WTC11 (cell line): ENCODE measurements around the gene AFF3. TPM values are rescaled to one million over a fixed set of nuclear protein-coding genes. Genes with fewer than 3 reads are reported as not detected.
"Not testable (repeated sequence)": the region's sequence is repeated elsewhere in the genome, so short reads cannot be mapped to it uniquely, and the experiment has no call there.

Experiments used
- ATAC-seq: fragments of 200-7000 bp; cut with Tn5 transposase; 2 replicates; pipeline ENCODE4 v1.10.0; 2021; ENCODE audit warnings: mild to moderate bottlenecking, moderate library complexity
- CTCF ChIA-PET: fragments of 300-600 bp; sonication (Branson Sonifier 250); formaldehyde crosslinking; loops from one replicate; lab custom pipeline; 2021; ENCODE audit warnings: antibody characterized with exemption; lab: Charles Lee
- POLR2A ChIA-PET: fragments of 350-600 bp; sonication (Branson Sonifier 250); formaldehyde crosslinking; loops from one replicate; lab custom pipeline; 2021; ENCODE audit warnings: antibody characterized with exemption; lab: Charles Lee
- DNase-seq: peaks from one replicate; pipeline ENCODE4 v3.0.0; 2021; ENCODE audit warnings: low spot score
- H3K27ac Mint-ChIP-seq: 2 replicates; pipeline ENCODE4 v1.8.0; 2021; ENCODE audit warnings: mixed read lengths
- H3K27me3 Mint-ChIP-seq: 2 replicates; pipeline ENCODE4 v1.8.0; 2021; ENCODE audit warnings: low read depth, mild to moderate bottlenecking, moderate library complexity, mixed read lengths
- H3K36me3 Mint-ChIP-seq: 2 replicates; pipeline ENCODE4 v1.8.0; 2021; ENCODE audit warnings: mixed read lengths
- H3K4me1 Mint-ChIP-seq: 2 replicates; pipeline ENCODE4 v1.8.0; 2022; ENCODE audit warnings: mixed read lengths
- H3K4me3 Mint-ChIP-seq: 2 replicates; pipeline ENCODE4 v1.8.0; 2021; ENCODE audit warnings: mild to moderate bottlenecking, moderate library complexity, mixed read lengths
- H3K9me3 Mint-ChIP-seq: 2 replicates; pipeline ENCODE4 v1.8.0; 2021; ENCODE audit warnings: mixed read lengths
- FOXP1 ChIP-seq: sonication (generic); formaldehyde crosslinking; IDR thresholded peaks from 2 replicates; pipeline ENCODE4 v1.8.0; 2022; ENCODE audit warnings: missing genetic modification reagents, mild to moderate bottlenecking, moderate library complexity, borderline replicate concordance
- NFE2L1 ChIP-seq: sonication (generic); formaldehyde crosslinking; IDR thresholded peaks from 2 replicates; pipeline ENCODE4 v1.8.1; 2023; ENCODE audit warnings: missing genetic modification reagents
- PRRX2 ChIP-seq: fragments of 250-450 bp; sonication (Bioruptor Pico); IDR thresholded peaks from 2 replicates; pipeline ENCODE4 v1.8.0; 2021; ENCODE audit warnings: mild to moderate bottlenecking
- RELA ChIP-seq: sonication (generic); formaldehyde crosslinking; IDR thresholded peaks from 2 replicates; pipeline ENCODE4 v1.8.1; 2022; ENCODE audit warnings: missing genetic modification reagents, mild to moderate bottlenecking, borderline replicate concordance
- TEAD4 ChIP-seq: sonication (generic); formaldehyde crosslinking; IDR thresholded peaks from 2 replicates; pipeline ENCODE4 v1.8.0; 2022; ENCODE audit warnings: mild to moderate bottlenecking, missing genetic modification reagents
- ZNF138 ChIP-seq: sonication (generic); formaldehyde crosslinking; conservative IDR thresholded peaks from 2 replicates; pipeline ENCODE4 v1.8.1; 2022; ENCODE audit warnings: mild to moderate bottlenecking, moderate library complexity, missing genetic modification reagents
- ZNF317 ChIP-seq: sonication (generic); formaldehyde crosslinking; IDR thresholded peaks from 2 replicates; pipeline ENCODE4 v1.8.1; 2023; ENCODE audit warnings: low read depth, mild to moderate bottlenecking, moderate library complexity, missing genetic modification reagents, borderline replicate concordance
- total RNA-seq: library from RNA; stranded (reverse); gene quantifications from 3 replicates; pipeline ENCODE4 v1.2.3, GENCODE V29; 2021
- TF ChIP-seq, protein P1 (sequence below): fragments of 250-450 bp; sonication (Bioruptor Pico); conservative IDR thresholded peaks from 2 replicates; pipeline ENCODE4 v1.9.0; 2021; ENCODE audit warnings: mild to moderate bottlenecking
- TF ChIP-seq, protein P2 (sequence below): fragments of 250-450 bp; sonication (Bioruptor Pico); IDR thresholded peaks from 2 replicates; pipeline ENCODE4 v1.9.0; 2021; ENCODE audit warnings: mild to moderate bottlenecking, borderline replicate concordance
- TF ChIP-seq, protein P3 (sequence below): fragments of 200-600 bp; IDR thresholded peaks from 2 replicates; pipeline ENCODE4 v1.8.0; 2022; ENCODE audit warnings: antibody characterized with exemption
- TF ChIP-seq, protein P4 (sequence below): sonication (generic); formaldehyde crosslinking; IDR thresholded peaks from 2 replicates; pipeline ENCODE4 v1.8.0; 2023; ENCODE audit warnings: missing genetic modification reagents
- TF ChIP-seq, protein P5 (sequence below): sonication (generic); formaldehyde crosslinking; IDR thresholded peaks from 2 replicates; pipeline ENCODE4 v1.8.0; 2022; ENCODE audit warnings: mild to moderate bottlenecking, missing genetic modification reagents
- TF ChIP-seq, protein P6 (sequence below): sonication (generic); formaldehyde crosslinking; IDR thresholded peaks from 2 replicates; pipeline ENCODE4 v1.8.1; 2023; ENCODE audit warnings: mild to moderate bottlenecking, moderate library complexity, missing genetic modification reagents
- TF ChIP-seq, protein P7 (sequence below): sonication (generic); formaldehyde crosslinking; IDR thresholded peaks from 2 replicates; pipeline ENCODE4 v1.8.0; 2023; ENCODE audit warnings: missing genetic modification reagents, mild to moderate bottlenecking, borderline replicate concordance

Gene AFF3
- total RNA-seq, 1 experiment from 2014 or later = 1.2 TPM

DNA sequence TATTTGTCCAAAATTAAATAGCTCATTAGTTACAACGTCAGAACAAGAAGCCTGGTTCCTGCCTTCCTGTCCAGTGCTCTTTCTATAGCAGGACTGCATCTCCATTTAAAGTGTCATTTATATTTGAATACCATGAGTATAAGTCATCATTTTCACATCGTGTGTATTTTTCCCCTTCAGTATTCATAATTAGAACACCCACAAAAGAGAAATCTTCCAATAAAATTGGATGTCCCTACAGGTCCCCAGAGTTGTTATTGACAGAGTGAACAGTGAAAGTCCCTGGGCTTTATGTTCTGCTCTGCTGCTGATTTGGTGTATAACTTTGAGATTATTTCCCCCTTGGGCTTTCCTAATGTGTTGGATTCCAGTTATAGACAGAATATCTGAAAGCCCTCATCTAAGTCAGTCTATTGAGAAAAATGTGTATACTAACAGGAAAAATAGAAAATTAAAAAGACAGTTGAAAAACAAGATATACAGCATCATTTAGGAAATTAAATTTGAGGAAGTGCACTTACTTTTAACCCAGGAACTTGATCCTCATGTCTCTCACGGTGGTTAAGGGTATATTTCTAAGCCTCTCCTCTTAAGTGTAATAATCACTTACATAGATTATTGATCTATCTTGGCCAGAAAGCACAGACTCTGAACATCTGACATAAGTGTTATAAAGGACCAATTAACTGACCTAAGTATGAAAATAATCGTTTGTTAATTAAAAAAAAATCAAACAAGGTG is 637.4 kb downstream of the AFF3 start (continued):
- TF ChIP-seq, protein P1, sequence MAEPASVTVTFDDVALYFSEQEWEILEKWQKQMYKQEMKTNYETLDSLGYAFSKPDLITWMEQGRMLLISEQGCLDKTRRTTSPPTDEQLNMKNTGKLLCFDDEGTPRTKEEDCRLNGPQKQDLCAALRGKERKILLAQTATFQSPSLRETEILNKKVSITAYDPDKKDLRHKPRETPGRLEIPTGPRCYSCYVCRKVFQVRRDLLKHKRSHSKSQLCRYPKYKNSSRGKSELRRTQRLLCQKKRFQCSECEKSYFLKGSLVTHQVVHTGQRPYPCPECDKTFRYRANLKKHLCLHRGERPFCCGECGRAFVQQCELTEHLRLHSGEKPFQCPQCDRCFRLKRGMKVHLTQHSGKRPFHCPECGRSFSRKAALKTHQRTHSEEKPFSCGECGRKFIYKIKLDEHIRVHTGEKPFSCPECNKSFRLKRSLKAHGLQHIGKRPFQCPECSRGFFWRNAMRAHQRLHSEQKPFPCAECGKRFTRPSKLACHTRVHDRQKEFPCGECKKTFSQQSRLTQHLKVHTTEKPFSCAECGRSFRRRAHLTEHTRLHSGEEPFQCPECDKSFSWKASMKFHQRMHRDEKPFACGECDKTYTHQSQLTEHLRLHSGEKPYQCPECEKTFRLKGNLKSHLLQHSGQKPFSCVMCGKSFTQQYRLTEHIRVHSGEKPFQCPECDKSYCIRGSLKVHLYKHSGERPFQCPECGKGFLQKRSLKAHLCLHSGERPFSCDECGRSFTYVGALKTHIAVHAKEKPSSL = no peak
- TF ChIP-seq, protein P2, sequence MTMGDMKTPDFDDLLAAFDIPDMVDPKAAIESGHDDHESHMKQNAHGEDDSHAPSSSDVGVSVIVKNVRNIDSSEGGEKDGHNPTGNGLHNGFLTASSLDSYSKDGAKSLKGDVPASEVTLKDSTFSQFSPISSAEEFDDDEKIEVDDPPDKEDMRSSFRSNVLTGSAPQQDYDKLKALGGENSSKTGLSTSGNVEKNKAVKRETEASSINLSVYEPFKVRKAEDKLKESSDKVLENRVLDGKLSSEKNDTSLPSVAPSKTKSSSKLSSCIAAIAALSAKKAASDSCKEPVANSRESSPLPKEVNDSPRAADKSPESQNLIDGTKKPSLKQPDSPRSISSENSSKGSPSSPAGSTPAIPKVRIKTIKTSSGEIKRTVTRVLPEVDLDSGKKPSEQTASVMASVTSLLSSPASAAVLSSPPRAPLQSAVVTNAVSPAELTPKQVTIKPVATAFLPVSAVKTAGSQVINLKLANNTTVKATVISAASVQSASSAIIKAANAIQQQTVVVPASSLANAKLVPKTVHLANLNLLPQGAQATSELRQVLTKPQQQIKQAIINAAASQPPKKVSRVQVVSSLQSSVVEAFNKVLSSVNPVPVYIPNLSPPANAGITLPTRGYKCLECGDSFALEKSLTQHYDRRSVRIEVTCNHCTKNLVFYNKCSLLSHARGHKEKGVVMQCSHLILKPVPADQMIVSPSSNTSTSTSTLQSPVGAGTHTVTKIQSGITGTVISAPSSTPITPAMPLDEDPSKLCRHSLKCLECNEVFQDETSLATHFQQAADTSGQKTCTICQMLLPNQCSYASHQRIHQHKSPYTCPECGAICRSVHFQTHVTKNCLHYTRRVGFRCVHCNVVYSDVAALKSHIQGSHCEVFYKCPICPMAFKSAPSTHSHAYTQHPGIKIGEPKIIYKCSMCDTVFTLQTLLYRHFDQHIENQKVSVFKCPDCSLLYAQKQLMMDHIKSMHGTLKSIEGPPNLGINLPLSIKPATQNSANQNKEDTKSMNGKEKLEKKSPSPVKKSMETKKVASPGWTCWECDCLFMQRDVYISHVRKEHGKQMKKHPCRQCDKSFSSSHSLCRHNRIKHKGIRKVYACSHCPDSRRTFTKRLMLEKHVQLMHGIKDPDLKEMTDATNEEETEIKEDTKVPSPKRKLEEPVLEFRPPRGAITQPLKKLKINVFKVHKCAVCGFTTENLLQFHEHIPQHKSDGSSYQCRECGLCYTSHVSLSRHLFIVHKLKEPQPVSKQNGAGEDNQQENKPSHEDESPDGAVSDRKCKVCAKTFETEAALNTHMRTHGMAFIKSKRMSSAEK (CRISPR knock-in tag) = no peak
- no peak for TF ChIP-seq NFE2L1 (CRISPR knock-in tag)
- TF ChIP-seq, protein P3, sequence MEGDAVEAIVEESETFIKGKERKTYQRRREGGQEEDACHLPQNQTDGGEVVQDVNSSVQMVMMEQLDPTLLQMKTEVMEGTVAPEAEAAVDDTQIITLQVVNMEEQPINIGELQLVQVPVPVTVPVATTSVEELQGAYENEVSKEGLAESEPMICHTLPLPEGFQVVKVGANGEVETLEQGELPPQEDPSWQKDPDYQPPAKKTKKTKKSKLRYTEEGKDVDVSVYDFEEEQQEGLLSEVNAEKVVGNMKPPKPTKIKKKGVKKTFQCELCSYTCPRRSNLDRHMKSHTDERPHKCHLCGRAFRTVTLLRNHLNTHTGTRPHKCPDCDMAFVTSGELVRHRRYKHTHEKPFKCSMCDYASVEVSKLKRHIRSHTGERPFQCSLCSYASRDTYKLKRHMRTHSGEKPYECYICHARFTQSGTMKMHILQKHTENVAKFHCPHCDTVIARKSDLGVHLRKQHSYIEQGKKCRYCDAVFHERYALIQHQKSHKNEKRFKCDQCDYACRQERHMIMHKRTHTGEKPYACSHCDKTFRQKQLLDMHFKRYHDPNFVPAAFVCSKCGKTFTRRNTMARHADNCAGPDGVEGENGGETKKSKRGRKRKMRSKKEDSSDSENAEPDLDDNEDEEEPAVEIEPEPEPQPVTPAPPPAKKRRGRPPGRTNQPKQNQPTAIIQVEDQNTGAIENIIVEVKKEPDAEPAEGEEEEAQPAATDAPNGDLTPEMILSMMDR = no peak
- no peak for TF ChIP-seq ZNF317 (CRISPR knock-in tag)
- no peak for TF ChIP-seq PRRX2

DNA sequence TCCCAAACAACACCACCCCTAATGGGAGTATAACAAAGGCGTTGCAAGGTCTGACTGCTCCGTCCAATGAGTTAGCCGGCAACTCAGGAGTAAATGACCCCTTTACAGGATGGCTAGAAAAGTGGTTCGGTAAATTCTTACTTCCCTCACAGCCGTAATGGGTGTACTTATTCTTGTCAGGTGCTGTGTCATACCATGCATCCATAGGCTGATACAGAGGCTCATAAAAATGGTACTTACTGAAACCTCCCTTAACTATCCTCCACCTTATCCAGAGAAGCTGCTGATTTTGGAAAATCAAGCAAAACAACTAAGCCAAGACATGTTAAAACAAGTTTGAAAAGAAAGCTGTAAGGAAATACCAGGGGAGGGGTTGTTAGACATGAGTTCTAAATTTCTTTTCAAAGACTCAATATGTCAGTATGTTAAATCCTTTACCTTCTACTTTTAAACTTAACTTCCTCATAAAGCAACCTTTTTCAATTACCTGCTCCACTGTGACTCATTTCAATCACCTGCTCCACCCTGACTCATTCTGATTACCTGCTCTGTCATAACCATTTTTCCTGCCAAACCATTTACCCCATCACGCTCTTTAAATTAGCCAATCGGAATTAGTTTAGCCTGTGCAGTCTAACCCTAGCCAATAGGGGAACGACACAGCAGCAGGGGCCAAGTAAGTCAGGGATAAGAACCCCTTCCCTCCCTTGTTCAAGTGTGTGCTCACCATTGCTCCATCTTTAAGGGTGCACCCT is 638.6 kb downstream of the AFF3 start:
- H3K4me3 Mint-ChIP-seq, H3K27ac Mint-ChIP-seq, ATAC-seq, H3K27me3 Mint-ChIP-seq, DNase-seq, CTCF ChIA-PET, H3K36me3 Mint-ChIP-seq, POLR2A ChIA-PET, H3K9me3 Mint-ChIP-seq, H3K4me1 Mint-ChIP-seq: not testable (repeated sequence)

DNA sequence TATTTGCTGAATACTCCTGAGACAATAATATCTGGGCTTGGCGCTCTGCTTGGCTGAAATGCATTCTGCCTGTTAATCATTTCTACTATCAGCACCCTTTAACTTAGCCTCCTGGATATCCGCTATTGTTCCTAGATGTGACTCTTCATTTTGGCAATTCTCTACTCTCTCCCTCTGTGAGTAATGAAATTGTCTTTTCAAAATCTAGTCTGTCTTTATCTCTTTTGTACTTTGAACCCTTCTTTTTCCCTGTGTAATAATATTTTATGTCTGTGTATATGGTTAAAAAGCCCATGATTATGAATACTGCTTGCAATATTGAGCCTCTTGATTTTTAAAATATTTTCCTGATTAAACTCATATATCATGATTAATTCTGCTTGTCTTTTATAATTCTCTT is 646.4 kb downstream of the AFF3 start:
- DNase-seq (no peak), ATAC-seq (no peak)
- Mint-ChIP-seq H3K36me3 (peaks cover 3% of the 10 kb centered on the region; the same call in 1 of the 2 replicates), H3K27me3 (no peaks in the 10 kb centered on the region; the same call in 1 of the 2 replicates), H3K27ac (no peak overlapping the region), H3K9me3 (peaks cover 5% of the 10 kb centered on the region), H3K4me1 (peaks cover 23% of the 10 kb centered on the region), H3K4me3 (no peak overlapping the region)
- ChIA-PET CTCF (no interaction called here), POLR2A (no interaction called here)
- TF ChIP-seq, protein P4, sequence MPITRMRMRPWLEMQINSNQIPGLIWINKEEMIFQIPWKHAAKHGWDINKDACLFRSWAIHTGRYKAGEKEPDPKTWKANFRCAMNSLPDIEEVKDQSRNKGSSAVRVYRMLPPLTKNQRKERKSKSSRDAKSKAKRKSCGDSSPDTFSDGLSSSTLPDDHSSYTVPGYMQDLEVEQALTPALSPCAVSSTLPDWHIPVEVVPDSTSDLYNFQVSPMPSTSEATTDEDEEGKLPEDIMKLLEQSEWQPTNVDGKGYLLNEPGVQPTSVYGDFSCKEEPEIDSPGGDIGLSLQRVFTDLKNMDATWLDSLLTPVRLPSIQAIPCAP (CRISPR knock-in tag) = no peak
- TF ChIP-seq, protein P5, sequence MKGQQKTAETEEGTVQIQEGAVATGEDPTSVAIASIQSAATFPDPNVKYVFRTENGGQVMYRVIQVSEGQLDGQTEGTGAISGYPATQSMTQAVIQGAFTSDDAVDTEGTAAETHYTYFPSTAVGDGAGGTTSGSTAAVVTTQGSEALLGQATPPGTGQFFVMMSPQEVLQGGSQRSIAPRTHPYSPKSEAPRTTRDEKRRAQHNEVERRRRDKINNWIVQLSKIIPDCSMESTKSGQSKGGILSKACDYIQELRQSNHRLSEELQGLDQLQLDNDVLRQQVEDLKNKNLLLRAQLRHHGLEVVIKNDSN = no peak
- no peak for TF ChIP-seq ZNF138 (CRISPR knock-in tag)
- TF ChIP-seq, protein P6, sequence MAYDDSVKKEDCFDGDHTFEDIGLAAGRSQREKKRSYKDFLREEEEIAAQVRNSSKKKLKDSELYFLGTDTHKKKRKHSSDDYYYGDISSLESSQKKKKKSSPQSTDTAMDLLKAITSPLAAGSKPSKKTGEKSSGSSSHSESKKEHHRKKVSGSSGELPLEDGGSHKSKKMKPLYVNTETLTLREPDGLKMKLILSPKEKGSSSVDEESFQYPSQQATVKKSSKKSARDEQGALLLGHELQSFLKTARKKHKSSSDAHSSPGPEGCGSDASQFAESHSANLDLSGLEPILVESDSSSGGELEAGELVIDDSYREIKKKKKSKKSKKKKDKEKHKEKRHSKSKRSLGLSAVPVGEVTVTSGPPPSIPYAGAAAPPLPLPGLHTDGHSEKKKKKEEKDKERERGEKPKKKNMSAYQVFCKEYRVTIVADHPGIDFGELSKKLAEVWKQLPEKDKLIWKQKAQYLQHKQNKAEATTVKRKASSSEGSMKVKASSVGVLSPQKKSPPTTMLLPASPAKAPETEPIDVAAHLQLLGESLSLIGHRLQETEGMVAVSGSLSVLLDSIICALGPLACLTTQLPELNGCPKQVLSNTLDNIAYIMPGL = no peak
- no peak for TF ChIP-seq TEAD4
- TF ChIP-seq, protein P7, sequence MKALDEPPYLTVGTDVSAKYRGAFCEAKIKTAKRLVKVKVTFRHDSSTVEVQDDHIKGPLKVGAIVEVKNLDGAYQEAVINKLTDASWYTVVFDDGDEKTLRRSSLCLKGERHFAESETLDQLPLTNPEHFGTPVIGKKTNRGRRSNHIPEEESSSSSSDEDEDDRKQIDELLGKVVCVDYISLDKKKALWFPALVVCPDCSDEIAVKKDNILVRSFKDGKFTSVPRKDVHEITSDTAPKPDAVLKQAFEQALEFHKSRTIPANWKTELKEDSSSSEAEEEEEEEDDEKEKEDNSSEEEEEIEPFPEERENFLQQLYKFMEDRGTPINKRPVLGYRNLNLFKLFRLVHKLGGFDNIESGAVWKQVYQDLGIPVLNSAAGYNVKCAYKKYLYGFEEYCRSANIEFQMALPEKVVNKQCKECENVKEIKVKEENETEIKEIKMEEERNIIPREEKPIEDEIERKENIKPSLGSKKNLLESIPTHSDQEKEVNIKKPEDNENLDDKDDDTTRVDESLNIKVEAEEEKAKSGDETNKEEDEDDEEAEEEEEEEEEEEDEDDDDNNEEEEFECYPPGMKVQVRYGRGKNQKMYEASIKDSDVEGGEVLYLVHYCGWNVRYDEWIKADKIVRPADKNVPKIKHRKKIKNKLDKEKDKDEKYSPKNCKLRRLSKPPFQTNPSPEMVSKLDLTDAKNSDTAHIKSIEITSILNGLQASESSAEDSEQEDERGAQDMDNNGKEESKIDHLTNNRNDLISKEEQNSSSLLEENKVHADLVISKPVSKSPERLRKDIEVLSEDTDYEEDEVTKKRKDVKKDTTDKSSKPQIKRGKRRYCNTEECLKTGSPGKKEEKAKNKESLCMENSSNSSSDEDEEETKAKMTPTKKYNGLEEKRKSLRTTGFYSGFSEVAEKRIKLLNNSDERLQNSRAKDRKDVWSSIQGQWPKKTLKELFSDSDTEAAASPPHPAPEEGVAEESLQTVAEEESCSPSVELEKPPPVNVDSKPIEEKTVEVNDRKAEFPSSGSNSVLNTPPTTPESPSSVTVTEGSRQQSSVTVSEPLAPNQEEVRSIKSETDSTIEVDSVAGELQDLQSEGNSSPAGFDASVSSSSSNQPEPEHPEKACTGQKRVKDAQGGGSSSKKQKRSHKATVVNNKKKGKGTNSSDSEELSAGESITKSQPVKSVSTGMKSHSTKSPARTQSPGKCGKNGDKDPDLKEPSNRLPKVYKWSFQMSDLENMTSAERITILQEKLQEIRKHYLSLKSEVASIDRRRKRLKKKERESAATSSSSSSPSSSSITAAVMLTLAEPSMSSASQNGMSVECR = no peak
- TF ChIP-seq RELA (CRISPR knock-in tag) = no peak
- no peak for TF ChIP-seq PRRX2
- no peak for TF ChIP-seq FOXP1
